DMS53 treated with DMSO at 0.1 percent for 48 hours (cell line): ENCODE measurements around the gene BID.

ENCODE experiments used
- DNase-seq: peaks from one replicate; lab custom pipeline; 2025; ENCODE audit not compliant: unreplicated experiment; lab: John Stamatoyannopoulos, UW

The BID gene

GRCh38 chr22:17739196-17739975 lies 34.9 kb downstream of the BID start:
- no peak for DNase-seq

- no peak for DNase-seq
Measured at GRCh38 chr22:17738386-17739128, 35.7 kb downstream of the BID start.

GRCh38 chr22:17734187-17734586 lies 40.1 kb downstream of the BID start:
- no peak for DNase-seq

- DNase-seq = no peak
Measured at GRCh38 chr22:17733466-17733865, 40.8 kb downstream of the BID start.

GRCh38 chr22:17732251-17732854 lies 41.9 kb downstream of the BID start:
- no peak for DNase-seq

GRCh38 chr22:17729561-17729960 lies 44.7 kb downstream of the BID start:
- DNase-seq = no peak

- DNase-seq = no peak
Measured at GRCh38 chr22:17728786-17729185, 45.5 kb downstream of the BID start.

GRCh38 chr22:17726928-17727897 lies 47.1 kb downstream of the BID start:
- no peak for DNase-seq

GRCh38 chr22:17726006-17726927 lies 48.0 kb downstream of the BID start:
- DNase-seq = no peak

GRCh38 chr22:17725500-17725796 lies 48.8 kb downstream of the BID start:
- DNase-seq = no peak

- no peak for DNase-seq
Measured at GRCh38 chr22:17724678-17725499, 49.4 kb downstream of the BID start.

GRCh38 chr22:17724241-17724640 lies 50.0 kb downstream of the BID start:
- DNase-seq = no peak

GRCh38 chr22:17719911-17720310 lies 54.4 kb downstream of the BID start:
- DNase-seq = no peak

- DNase-seq = no peak
Measured at GRCh38 chr22:17717708-17718107, 56.6 kb downstream of the BID start.

- no peak for DNase-seq
Measured at GRCh38 chr22:17716529-17716928, 57.7 kb downstream of the BID start.

- DNase-seq = no peak
Measured at GRCh38 chr22:17712441-17712840, 61.8 kb downstream of the BID start.

- DNase-seq = no peak
Measured at GRCh38 chr22:17710023-17710422, 64.2 kb downstream of the BID start.

GRCh38 chr22:17707526-17707925 lies 66.7 kb downstream of the BID start:
- no peak for DNase-seq

- DNase-seq = no peak
Measured at GRCh38 chr22:17706947-17707346, 67.3 kb downstream of the BID start.
